M059J (cell line): ENCODE measurements around the gene C6orf136. TPM values are rescaled to one million over a fixed set of nuclear protein-coding genes. Genes with fewer than 3 reads are reported as not detected.
A peak's percentile ranks its signal among the peaks of the same experiment; 100 is the strongest.

Experiments
- DNase-seq: peaks from one replicate; pipeline ENCODE4 v3.0.0-alpha.2; 2012; ENCODE audit warnings: low read depth
- total RNA-seq: library from RNA; depleted of rRNA; stranded (reverse); fragments of >200 nt; shearing (Covaris generic); gene quantifications from 2 replicates; pipeline ENCODE4 v1.2.3, GENCODE V29; 2014; rRNA removed

Gene C6orf136
- total RNA-seq, 1 experiment from 2014 or later: 9.1 TPM

GRCh38 chr6:30686908-30687658, 40.1 kb downstream of the C6orf136 start:
- peak; percentile 99 for DNase-seq

GRCh38 chr6:30687659-30688431, 40.9 kb downstream of the C6orf136 start:
- DNase-seq: peak; percentile 69

- no peak for DNase-seq
These were observed 41.6 kb downstream of the C6orf136 start for GRCh38 chr6:30688569-30688968.

- DNase-seq: no peak
These were observed 42.3 kb downstream of the C6orf136 start for GRCh38 chr6:30689022-30689865.

- no peak for DNase-seq
These were observed 43.1 kb downstream of the C6orf136 start for GRCh38 chr6:30689985-30690384.

GRCh38 chr6:30690403-30691207, 43.7 kb downstream of the C6orf136 start, which contains the start of gene NRM:
TSS of gene NRM (minus strand) at chr6:30690984. CDS start at chr6:30690974, 10 bp downstream.
- DNase-seq: peak; percentile 96

- DNase-seq: peak; percentile 48
These were observed 44.4 kb downstream of the C6orf136 start for GRCh38 chr6:30691208-30691847.

GRCh38 chr6:30696432-30696831, 49.5 kb downstream of the C6orf136 start:
- DNase-seq: no peak

GRCh38 chr6:30700340-30700739, 53.4 kb downstream of the C6orf136 start:
- no peak for DNase-seq

Other genes starting within 250 kb of the C6orf136 start
- gene HLA-E, start 157.6 kb upstream of the C6orf136 start, total RNA-seq: 643 and 778 TPM in 2 replicates
- 45.4 and 57.4 TPM in 2 replicates for gene GNL1, start 90.6 kb upstream of the C6orf136 start, total RNA-seq
- 21.2 and 45.8 TPM in 2 replicates for gene PRR3, start 89.8 kb upstream of the C6orf136 start, total RNA-seq
- 56.3 and 95.3 TPM in 2 replicates for gene ABCF1, start 75.7 kb upstream of the C6orf136 start, total RNA-seq
- 17.9 and 28.8 TPM in 2 replicates for gene PPP1R10, start 29.9 kb upstream of the C6orf136 start, total RNA-seq
- 85.5 and 108 TPM in 2 replicates for gene MRPS18B, start 29.3 kb upstream of the C6orf136 start, total RNA-seq
- gene ATAT1, start 20.3 kb upstream of the C6orf136 start, total RNA-seq: 13.2 and 22.2 TPM in 2 replicates
- 52.2 and 64.8 TPM in 2 replicates for gene DHX16, start 25.9 kb downstream of the C6orf136 start, total RNA-seq
- 100 and 139 TPM in 2 replicates for gene PPP1R18, start 39.5 kb downstream of the C6orf136 start, total RNA-seq
- gene NRM, start 43.9 kb downstream of the C6orf136 start, total RNA-seq: 36.3 and 38.2 TPM in 2 replicates
- 9.9 and 10.9 TPM in 2 replicates for gene MDC1, start 70.1 kb downstream of the C6orf136 start, total RNA-seq
- 1,768 and 1,968 TPM in 2 replicates for gene TUBB, start 73.2 kb downstream of the C6orf136 start, total RNA-seq
- gene FLOT1, start 95.6 kb downstream of the C6orf136 start, total RNA-seq: 194 and 244 TPM in 2 replicates
- 348 and 388 TPM in 2 replicates for gene IER3, start 97.4 kb downstream of the C6orf136 start, total RNA-seq
- 33.9 and 73.5 TPM in 2 replicates for gene DDR1, start 237.4 kb downstream of the C6orf136 start, total RNA-seq